CD4-positive, alpha-beta T cell treated with Interleukin-2 at 100 ng/mL for 4 hours (primary cell): Measurements from ENCODE around the gene MAP2K4.

Experiments
- DNase-seq: peaks from one replicate; pipeline ENCODE4 v3.0.0-alpha.2; 2020; ENCODE audit warnings: low spot score

The MAP2K4 gene

DNA sequence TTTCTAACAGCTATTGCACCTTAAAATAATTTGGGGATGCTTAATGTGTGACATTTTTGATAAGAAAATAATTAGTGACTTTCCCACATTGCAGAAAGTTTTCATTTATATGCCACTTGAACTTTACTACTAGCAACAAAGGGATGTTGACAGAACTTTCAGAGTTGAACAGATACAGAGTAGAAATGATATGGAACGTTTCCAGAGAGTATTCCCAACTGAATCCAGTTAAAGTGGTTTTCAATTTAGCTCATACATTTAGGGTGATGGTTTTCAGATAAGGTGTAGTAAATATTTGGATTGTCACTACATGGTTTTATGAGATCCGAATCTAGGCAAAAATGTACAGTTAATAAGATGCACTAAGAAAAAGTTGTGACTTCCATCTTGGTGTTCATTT is 17.3 kb downstream of the MAP2K4 start:
- no peak for DNase-seq

DNA sequence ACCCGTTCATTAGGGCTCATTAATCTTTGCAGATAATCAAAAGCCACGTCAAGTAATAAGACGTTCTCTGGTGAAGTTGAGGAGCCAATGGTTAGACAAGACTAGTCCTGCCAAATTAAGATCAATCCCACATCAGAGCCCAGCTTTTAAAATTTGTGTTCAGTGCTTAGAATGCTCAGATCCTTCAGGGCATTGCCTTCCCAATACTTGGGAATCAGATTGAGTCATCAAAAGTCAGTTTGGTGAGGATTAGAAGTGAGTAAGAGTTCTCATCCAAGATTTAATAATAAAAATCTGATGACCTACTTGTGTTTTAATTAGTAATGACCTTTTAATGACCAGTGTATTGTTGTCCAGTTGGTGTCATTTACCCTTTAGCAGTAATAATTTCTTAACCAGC is 19.8 kb downstream of the MAP2K4 start:
- DNase-seq: no peak

DNA sequence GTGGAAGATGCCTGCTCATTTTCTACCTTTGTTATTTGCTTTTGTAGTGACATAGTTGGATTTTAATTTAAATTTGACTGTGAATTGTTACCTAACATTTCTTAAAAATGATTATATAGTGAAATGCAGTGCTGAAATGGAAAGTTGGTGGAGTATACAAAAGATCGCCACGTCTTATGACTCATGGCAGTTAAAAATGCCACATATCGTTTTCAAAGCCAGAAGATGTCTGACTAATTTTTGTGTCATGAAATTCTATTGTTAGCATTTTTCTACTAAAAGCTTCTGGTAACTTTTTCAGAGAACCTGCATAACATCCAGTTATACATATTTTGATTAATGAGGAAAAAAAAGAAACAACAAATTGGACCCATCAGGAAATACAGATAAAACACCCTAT is 20.6 kb downstream of the MAP2K4 start:
- DNase-seq: peak; percentile 13

DNA sequence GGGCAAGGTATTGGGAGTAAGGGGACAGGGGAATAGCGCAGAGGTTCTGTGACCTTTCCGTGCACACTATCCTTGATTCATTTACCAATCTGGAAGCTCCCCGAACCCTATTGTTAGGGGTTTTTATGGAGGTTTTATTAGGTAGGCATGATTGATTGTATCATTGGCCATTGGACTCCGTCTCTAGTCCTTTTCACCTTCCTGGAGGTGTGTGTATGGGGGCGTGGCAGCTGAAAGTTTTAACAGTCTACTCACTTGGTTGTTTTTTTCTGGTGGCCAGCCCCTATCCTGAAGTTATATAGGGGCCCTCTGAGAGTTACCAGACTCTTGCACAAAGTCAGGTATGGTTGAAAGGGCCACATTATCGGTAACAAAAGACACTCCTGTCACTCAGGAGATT is 23.0 kb downstream of the MAP2K4 start:
- DNase-seq: no peak

DNA sequence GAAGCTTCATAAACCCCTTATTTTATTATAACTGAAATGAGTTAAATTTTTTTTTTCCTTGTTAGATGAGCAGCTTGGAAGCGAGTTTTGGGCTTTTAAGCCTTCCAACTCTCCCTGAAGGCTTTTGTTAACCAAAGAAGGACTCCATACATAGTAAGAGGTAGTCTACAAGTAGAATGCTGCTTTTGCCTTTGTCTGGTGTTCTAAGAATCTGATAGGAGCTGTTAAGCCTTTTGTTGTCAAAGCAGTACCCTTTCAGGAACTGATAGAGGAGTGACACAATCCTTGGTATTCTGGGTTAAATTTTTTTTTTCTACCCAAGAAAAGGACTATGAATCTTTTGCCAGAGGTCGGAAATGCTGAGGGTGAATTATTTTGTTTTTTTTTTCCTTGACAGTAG is 26.1 kb downstream of the MAP2K4 start:
- DNase-seq: no peak

DNA sequence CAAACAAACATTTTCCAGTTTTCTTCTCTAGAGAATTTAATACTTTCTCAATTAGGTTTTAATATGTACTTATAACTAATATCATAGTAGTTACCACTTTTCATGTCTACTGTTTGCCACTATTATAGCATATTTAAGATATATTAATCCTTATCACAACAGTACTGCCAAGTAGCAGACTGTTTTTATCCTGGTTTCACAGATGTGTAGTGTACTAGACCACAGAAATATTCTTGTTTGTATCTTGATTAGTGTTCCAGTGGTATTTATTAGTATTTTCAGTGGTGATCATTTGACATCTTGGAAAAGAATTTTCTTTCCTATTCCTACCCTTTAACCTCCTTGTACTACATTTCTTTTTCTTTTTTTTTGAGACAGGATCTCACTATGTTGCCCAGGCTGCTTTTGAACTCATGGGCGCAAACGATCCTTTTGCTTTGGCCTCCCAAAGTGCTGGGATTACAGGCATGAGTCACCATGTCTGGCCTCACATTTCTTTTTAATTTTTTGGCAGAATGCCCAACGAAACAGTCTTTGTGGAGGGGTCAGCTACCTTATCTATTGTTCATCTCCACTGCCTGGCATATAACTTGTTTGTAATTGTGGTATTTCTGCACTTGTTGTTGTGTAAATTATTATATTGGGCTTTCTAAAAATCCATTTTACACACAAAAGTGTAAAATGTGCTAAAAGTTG is 27.2 kb downstream of the MAP2K4 start:
- DNase-seq: no peak

DNA sequence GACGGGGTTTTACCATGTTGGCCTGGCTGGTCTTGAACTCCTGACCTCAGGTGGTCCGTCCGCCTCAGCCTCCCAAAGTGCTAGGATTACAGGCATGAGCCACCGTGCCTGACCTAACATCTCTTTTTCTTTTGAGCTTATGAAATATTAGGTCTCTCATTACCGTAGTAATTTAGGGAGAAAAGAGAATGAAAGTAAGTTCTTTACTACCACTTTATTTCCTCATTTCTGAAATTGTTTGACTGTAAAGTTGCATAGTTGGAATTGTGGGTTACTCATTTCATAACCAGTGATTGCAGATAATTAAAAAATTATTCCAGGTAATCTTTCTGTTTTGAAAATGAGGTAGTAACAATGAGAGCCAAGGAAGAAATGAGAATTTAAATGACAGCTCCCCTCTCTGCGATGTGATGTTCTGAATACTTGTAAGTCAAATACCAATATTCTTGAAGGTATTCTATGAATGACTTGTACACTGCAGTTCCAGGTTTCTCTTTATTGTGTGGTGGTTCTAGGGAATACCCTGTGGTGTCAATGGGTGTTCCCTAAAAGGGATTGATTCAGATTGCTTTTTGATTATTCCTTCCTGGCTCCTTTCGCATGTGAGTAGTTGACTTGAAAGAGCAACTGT is 28.3 kb downstream of the MAP2K4 start:
- DNase-seq: no peak

DNA sequence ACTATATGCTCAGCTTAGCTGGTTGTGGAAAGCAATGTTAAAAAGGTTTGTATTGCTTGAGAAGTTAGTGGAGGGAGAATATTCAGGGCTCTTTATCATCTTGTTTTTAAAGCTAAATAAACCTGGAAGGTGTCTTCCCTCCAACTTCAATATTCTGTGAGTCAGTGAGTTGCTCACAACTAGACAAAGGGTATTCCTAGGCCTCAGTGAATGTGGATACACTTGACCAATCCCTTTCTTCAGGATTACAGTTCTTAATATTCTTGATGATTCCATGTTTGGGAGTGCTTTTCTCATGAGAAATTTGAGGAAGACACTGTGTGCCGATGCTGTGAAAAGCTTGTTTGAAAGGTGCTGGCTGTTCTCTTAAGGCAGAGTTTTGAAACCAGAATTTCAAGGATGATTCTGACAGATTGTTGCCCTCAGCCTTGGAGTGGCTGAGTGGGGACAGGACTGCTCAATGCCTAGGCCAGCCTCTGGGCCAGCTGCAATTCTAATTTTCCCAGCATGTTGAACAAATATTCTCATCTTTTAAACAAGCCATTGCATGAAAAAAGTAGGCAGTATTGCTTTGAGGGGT is 30.1 kb downstream of the MAP2K4 start:
- DNase-seq: no peak

DNA sequence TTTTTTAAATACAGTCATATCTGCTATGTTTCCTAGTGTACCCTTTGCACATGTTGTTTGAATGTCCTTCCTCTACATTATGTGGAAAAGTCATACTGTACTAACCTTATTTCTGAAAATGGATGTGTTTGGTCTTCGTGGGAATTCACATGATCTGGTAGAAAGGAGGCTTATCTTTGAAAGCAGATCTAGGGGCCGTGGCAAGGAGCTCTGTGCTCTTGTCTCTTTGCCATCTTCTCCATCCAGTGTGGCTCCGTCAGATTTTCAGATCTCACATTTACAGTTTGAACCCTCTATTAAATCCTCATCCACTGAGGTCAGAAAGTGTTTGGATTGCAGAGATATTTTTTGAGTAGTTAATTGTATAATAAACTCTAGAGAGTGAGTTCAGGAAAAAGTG is 32.9 kb downstream of the MAP2K4 start:
- DNase-seq: no peak

DNA sequence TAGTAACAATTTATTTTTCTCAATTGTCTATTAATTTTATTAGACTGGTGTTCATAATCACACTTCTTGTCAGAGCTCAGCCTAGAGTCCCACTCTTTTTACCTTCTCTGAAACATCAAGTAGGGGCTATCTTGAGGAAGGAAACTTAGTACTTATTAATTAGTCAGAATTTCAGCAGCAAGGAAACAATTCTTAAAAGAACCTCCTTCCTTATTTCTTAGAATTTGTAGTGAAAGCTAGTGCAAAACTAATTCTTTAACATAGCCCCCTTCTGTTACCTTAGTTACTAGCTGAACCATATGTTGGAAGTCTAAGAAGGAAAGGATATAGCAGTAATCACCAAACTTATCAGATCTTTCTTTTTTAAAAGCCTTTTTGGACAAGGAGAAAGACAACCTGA is 35.2 kb downstream of the MAP2K4 start:
- DNase-seq: peak; percentile 4

DNA sequence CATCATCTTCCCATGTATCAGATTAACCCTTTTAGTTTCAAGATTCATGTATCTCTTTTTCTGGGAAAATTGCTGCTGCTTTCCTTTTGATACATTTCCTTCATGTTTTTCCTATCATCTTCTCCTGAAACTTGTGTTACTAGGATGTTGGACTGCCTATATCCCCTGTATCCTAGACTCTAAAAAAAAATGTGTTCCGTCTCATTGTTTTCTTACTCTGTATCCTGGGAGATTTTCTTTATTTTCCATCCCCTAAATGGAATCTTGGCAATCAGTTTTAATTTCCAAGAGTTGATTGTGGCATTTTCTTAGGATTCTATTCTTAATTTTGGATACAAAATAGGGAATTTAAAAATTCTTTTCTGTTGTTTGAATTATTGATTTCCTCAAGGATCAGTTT is 36.8 kb downstream of the MAP2K4 start:
- no peak for DNase-seq

DNA sequence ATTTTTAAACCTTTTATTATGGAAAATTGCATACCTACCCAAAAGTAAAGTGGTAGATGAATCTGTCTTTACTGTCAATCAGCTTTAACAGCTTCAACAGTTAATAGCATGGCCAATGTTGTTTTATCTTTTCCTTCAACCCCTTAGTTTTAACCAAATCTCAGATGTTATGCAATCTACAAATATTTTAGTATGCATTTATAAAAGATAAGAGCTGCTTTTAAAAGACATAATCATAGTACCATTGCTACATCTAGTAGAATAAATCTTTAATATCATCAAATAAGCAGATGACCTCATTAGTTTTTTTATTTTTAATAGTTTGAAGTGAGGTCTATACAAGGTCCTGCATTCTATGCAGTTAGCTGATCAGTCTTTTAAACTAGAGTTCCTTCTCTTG is 37.9 kb downstream of the MAP2K4 start:
- DNase-seq: no peak

DNA sequence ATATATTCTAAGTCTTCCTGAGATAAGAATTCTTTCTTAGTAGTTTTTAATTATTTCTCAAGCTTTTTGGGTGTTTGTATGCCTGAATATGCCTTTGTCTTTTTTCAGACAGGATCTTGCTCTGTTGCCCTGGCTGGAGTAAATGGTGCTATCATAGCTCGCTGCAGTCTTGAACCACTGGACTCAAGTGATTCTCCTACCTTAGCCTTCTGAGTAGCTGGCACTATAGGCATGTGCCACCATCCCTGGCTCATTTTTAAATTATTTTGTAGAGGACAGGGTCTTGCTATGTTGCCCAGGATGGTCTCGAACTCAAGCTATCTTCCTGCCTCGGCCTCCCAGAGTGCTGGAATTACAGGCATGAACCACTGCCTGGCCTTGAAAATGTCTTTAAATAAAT is 41.6 kb downstream of the MAP2K4 start:
- no peak for DNase-seq

DNA sequence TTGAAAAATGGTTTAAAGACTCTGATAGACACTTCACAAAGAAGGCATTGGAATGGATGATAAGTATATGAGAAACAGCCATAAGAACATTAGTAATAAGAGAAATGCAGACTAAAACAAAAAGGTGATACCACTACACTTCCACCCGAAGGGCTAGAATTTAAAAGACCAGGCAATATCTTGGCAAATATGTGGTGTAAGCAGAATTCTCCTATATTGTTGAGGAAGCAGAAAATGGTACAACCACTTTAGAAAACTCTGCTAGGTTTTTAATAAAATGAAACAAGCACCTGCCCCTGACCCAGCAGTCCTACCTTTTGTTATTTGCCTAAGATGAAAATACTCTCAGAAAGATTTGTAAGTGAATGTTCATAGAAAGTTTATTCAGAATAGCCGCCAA is 43.7 kb downstream of the MAP2K4 start:
- DNase-seq: no peak

DNA sequence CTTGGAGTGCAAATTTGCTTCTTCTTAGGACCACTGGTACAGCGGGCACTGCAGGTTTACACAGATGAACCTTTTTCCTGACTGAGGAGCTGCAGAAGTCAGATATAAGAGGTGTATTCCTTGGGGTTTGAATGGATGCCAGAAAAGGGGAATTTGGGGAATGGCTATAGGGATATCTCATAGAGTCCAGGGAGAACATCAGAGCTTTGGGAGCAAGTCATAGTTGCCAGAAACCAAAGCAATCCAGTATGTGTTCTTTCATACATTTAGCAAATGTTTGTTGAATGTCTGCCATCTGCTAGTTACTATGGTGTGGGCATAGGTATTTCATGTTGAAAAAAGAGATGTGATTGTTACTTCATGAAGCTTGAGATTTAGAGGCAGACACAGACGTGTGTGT is 46.8 kb downstream of the MAP2K4 start:
- no peak for DNase-seq

DNA sequence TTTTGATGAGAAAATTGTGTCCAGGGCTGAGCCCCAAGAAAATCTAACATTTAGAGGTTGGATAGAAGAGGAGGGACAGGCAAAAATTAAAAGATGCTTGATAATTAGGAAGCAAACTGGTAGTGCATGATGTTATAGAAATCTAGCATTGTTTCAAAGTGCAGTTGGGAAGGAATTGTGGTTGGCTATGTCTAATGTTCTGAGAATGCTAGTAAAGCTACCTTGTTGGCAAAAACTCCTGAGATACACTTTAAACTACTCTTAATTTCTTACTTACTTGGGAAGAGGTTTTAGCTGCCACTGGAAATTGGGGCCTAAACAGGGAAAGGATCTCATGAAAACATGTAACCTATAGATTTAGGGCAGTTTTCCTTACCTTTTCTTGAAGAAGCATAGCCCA is 48.3 kb downstream of the MAP2K4 start:
- no peak for DNase-seq

DNA sequence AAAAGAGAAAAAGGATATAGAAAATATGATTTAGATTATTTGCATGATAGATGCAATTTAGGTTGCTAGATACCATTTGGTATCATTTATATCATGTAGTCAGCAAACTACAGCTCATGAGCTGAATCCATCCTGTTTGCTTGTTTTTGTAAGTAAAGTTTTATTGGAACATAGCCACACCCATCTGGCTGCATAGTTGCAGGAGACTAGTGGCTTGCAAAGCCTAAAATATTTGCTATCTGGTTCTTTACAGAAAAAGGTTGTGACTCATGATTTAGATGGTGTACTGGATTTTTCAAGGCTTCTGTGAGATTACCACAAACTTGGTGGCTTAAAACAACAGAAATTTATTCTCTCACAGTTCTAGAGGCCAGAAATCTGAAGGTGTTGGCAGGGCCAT is 49.9 kb downstream of the MAP2K4 start:
- DNase-seq: no peak

DNA sequence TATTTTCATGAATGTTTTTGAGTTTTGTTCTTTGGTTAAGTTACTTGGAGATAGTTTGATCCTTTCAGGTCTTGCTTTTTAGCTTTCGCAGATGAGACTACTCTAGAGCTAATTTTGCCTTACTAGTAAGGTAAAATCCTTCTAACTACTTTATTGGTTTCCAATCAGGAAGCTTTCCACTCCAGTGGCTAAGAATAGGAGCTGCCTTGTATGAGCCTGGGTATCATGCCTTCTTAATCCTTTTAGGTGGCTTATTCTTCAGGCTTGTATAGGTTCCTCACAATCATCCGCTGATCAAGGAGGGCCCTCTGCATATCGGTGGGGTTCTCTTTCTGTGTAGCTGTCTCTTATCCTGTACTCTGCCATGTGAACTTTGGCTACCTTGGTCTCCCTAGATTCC is 53.7 kb downstream of the MAP2K4 start:
- no peak for DNase-seq

DNA sequence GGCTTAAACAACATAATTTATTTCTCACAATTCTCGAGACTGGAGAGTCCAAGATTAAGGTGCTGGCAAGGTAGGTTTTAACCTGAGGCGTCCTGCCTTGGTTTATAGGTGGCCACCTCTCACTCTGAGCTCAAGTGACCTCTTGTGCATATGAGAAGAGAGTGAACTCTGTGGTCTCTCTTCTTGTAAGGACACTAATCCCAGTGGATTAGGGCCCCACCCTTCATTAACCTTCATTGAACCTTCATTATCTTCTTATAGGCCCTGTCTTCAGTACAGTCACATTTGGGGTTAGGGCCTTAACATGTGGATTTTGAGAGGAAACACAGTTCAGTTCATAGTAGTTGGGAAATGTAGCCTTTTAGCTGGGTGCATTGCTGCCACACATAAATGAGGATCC is 57.1 kb downstream of the MAP2K4 start:
- no peak for DNase-seq

DNA sequence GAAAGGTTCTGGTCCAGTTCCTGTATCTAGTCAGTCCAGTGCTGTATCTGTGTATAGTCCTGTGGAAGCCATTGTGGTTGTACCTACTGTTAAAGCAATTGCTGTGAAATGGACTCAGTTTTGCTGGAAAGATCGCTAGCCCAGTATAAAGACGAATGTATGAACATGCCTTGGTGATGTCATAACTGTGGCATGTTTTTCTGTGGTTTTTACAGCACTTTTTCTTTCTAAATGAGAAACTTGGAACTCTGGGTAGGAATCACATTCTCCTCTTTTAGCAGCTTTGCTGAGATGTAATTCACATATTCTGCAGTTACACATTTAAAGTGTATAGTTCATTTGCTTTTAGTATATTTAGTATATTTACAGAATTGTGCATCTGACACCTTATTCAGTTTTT is 58.1 kb downstream of the MAP2K4 start:
- DNase-seq: no peak

DNA sequence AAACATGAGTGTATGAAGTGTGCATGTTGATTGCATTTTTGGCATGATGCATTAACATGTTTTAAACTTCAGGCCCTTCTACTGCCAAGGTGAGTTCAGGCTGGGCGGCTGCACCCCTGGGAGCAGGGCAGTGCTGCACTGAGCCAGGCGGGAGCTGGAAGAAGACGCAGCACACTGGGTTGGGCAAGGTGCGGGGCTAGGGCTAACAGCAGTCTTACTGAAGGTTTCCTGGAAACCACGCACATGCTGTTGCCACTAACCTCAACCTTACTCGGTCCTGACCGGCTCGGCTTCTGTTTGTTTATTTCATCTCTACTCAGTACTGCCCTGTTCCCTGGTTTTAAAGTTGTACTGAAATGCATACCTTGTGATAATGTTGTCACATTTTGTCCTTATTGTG is 61.0 kb downstream of the MAP2K4 start:
- DNase-seq: no peak

DNA sequence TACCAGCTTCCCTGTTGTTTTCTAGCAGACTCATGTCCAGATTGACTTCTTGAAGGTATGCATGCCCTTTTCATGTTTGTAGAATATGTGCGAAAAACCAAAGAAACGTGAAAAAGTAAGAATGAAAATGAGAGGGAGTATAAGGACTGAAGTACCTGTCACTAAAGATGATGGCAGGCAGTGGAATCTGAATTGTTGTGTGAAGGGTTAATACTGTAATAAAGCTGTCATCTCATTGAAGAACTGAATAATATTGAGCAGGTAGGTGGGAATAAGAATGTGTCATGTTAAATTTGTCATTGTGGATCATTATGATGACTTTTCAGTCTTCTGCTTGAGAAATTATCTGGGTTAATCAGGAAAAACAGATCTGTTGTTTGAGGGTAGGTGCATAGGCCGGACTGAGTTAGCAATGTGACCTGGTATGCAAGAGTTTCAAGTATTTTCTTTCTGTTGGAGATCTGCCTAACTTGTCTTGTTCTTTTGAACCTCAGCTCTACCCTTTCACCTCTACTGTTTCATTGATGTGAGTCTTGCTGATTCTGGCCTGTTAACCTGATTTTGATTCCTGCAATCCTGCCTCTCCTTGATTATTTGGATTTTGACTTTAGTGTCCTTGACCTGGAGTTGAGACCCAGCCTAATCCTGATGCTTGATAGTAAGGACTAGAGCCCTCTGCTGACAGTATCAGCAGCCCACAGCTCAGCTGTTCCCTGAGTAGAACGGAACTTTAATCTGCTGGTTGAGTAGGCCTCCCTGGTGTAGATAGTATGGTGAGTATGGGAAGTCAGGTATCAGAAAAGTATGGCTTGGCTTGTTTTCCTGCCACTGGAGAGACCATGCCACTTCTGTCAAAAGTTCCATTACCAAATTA is 64.6 kb downstream of the MAP2K4 start:
- DNase-seq: no peak

DNA sequence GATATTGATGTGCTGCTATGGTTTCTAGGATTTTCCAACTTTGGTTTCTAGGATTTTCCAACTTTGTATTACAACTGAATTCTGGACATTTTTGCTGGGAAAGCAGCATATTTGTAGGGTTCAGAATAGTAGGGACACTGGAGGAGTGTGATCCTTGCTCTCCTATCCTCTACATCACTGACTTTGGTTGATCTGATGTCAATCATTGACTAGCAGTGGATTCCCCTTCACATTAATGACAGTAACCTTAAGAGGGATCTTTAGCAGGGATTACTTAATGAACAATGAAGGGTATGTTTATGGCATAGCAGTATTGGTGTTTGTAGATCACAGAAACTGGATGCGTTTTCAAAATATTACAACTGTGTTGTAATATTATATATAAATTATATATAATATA is 67.4 kb downstream of the MAP2K4 start:
- no peak for DNase-seq
